Heart left ventricle (tissue), 16 donors: Measurements from ENCODE around the gene PIGV. TPM values are rescaled to one million over a fixed set of nuclear protein-coding genes. Genes with fewer than 3 reads are reported as not detected.

Experiments
- ATAC-seq, 4 donors: fragments of 200-7000 bp; cut with Tn5 transposase; one replicate each; pipeline ENCODE4 v1.9.1; 2020 to 2022; ENCODE audit warnings: moderate library complexity in 4 of 4, mild to moderate bottlenecking in 3 of 4, moderate number of reproducible peaks in 1 of 4
- DNase-seq, 5 donors: peaks; one replicate each; pipeline ENCODE4 v3.0.0-alpha.2; 2020
- H3K27ac ChIP-seq, 12 donors: fragments of 200-600 bp; sonication (generic) in 4 of 12; one replicate each; pipeline versions ENCODE4 v1.5.0 to v1.8.0; 2016 to 2022; ENCODE audit warnings: mild to moderate bottlenecking in 2 of 12
- H3K27me3 ChIP-seq, 9 donors: fragments of 200-600 bp; sonication (generic) in 2 of 9; one replicate each; pipeline versions ENCODE4 v1.5.1 to v1.8.0; 2016 to 2022; ENCODE audit warnings: mild to moderate bottlenecking in 3 of 9
- H3K36me3 ChIP-seq, 9 donors: fragments of 200-600 bp; sonication (generic) in 2 of 9; one replicate each; pipeline versions ENCODE4 v1.5.0 to v1.8.0; 2018 to 2022; ENCODE audit warnings: mild to moderate bottlenecking in 2 of 9
- H3K4me1 ChIP-seq, 12 donors: fragments of 200-600 bp; sonication (generic) in 4 of 12; one replicate each; pipeline versions ENCODE4 v1.5.0 to v1.8.0; 2016 to 2022; ENCODE audit warnings: mild to moderate bottlenecking in 3 of 12
- H3K4me3 ChIP-seq, 12 donors: fragments of 200-600 bp; sonication (generic) in 4 of 12; one replicate each; pipeline versions ENCODE4 v1.5.0 to v1.8.0; 2017 to 2022; ENCODE audit warnings: mild to moderate bottlenecking in 9 of 12, moderate library complexity in 4 of 12
- H3K9me3 ChIP-seq, 12 donors: fragments of 200-600 bp; sonication (generic) in 4 of 12; one replicate each; pipeline versions ENCODE4 v1.5.0 to v1.8.0; 2016 to 2022; ENCODE audit warnings: mild to moderate bottlenecking in 1 of 12
- POLR2A ChIP-seq, 2 donors: fragments of 450-650 bp; IDR thresholded peaks; one replicate each; pipeline ENCODE4 v1.6.1; 2017; ENCODE audit warnings: antibody characterized with exemption in 2 of 2, mild to moderate bottlenecking in 2 of 2, moderate library complexity in 2 of 2
- WGBS, 4 donors: extraction: QIAGEN DNeasy Blood & Tissue Kit in 2 of 4; methylation state at CpG; one replicate each; pipeline versions ENCODE4 v1.1.5 to v1.1.7; 2013 to 2018; 5-methylcytosine and 5-hydroxymethylcytosine counted together
- intact Hi-C, 10 donors: fragments of 100-400 bp; cut with DNase I; formaldehyde crosslinking; loops; one replicate each; pipeline versions ENCODE4 v1.11.1 to v1.14.2; 2022
- polyA plus RNA-seq, 2 donors: library from polyadenylated mRNA; stranded (reverse); fragments of 200-250 nt; gene quantifications; one replicate each; pipeline ENCODE4 v1.2.3, GENCODE V29; 2013
- total RNA-seq, 9 donors: library from RNA; depleted of rRNA in 2 of 9; stranded (reverse); fragments of >200 nt in 2 of 9; fragmentation: NEBNext Ultra II Directional in 3 of 9; extraction: Animal tissue kit (Norgen Biotek cat#: 25700) in 3 of 9; gene quantifications; one replicate each; pipeline versions ENCODE4 v1.1.0 to v1.2.4, GENCODE V29; 2016 to 2023
- TF ChIP-seq, protein P1 (sequence below), 12 donors: fragments of 200-600 bp; sonication (generic) in 4 of 12; IDR thresholded peaks; one replicate each; pipeline versions ENCODE4 v1.5.0 to v1.8.0; 2018 to 2022; ENCODE audit warnings: antibody characterized with exemption in 12 of 12, mild to moderate bottlenecking in 5 of 12
- donor health status: ischemic (EF 13 %, LVEDD 7.1; RV severe dilation, severe dysfunction).
- donor health status: healthy with polysubstance abuse.
- donor health status: DM: no; HTN: yes; CAD: no.
- donor health status: DM: no; HTN: no; CAD: no.
- donor health status: ischemic (EF 25% LVEDD 6.9; RV normal size, moderate dysfunction).
- donor health status: ischemic (EF 25% LVEDD 5.7; RV mildly dilated, moderate dysfunction).
- donor health status: healthy.
- donor health status: DM: yes; HTN: yes; CAD: no.
- donor health status: ischemic (EF 35%, LVEDD 5.7; RV mildly dilated, moderate dysfunction).
- donor health status: nonischemic (EF 11% LVEDD 7.7; RV severe dilation, severe dysfunction).
- donor health status: DM: yes; HTN: yes; CAD: no.
- donor health status: PGD.
- donor health status: ischemic (EF 29% LVEDD 5.4; RV normal size, mild dysfunction).
- donor health status: nonischemic (EF 23%, LVEDD 6.1; RV moderate dilation, normal function).

Gene PIGV
- total and polyA plus RNA-seq, 11 donors: 2.7 to 8.8 (median 5.3) TPM

DNA sequence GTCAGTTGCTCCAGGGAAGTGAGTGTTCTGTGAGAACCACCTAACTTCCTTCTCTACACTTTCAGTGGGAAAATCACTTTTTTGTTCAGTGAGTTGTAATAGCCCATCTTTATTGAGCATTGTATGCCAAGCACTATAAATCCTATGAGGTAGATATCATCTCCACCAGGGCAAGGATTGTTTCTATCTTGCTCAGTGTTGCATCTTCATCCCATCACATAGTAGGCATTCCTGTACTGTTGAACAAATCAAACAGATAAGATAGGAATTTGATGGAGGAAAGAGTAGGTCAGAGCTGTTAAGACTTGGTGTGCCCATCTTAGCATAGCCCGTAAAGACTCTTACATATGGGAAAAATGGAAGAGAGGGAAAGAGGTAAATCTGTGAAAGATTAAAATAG lies 2.9 kb upstream of the PIGV start:
- H3K36me3 ChIP-seq: peaks cover 0 to 37% (median 18%) of the 10 kb centered on the region in 9 donors
- no peak overlapping the region for H3K4me3 ChIP-seq
- peak overlapping the region in 11 of 12 donors; percentile 79 to 100 (median 99) for H3K27ac ChIP-seq
- peaks cover 12 to 84% (median 71%) of the 10 kb centered on the region in 12 donors for H3K4me1 ChIP-seq
- intact Hi-C loops: loop anchor here in 9 of 10 donors (1.0 to 5.0 kb wide), 8 partner anchors 32 to 108 kb away; partner anchors contain the start of gene ARID1A (in 1 of the 9)
- no peak for ATAC-seq
- H3K27me3 ChIP-seq: no peaks in the 10 kb centered on the region
- no peaks in the 10 kb centered on the region for H3K9me3 ChIP-seq
- TF ChIP-seq POLR2A (IDR thresholded peaks at IDR 0.05): no peak
- TF ChIP-seq, protein P1, sequence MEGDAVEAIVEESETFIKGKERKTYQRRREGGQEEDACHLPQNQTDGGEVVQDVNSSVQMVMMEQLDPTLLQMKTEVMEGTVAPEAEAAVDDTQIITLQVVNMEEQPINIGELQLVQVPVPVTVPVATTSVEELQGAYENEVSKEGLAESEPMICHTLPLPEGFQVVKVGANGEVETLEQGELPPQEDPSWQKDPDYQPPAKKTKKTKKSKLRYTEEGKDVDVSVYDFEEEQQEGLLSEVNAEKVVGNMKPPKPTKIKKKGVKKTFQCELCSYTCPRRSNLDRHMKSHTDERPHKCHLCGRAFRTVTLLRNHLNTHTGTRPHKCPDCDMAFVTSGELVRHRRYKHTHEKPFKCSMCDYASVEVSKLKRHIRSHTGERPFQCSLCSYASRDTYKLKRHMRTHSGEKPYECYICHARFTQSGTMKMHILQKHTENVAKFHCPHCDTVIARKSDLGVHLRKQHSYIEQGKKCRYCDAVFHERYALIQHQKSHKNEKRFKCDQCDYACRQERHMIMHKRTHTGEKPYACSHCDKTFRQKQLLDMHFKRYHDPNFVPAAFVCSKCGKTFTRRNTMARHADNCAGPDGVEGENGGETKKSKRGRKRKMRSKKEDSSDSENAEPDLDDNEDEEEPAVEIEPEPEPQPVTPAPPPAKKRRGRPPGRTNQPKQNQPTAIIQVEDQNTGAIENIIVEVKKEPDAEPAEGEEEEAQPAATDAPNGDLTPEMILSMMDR (IDR thresholded peaks at IDR 0.05): no peak
- WGBS, 4 donors: 86 to 100% (median 91%) methylated on average over 1 of the region's 1 CpG
- DNase-seq: no peak

DNA sequence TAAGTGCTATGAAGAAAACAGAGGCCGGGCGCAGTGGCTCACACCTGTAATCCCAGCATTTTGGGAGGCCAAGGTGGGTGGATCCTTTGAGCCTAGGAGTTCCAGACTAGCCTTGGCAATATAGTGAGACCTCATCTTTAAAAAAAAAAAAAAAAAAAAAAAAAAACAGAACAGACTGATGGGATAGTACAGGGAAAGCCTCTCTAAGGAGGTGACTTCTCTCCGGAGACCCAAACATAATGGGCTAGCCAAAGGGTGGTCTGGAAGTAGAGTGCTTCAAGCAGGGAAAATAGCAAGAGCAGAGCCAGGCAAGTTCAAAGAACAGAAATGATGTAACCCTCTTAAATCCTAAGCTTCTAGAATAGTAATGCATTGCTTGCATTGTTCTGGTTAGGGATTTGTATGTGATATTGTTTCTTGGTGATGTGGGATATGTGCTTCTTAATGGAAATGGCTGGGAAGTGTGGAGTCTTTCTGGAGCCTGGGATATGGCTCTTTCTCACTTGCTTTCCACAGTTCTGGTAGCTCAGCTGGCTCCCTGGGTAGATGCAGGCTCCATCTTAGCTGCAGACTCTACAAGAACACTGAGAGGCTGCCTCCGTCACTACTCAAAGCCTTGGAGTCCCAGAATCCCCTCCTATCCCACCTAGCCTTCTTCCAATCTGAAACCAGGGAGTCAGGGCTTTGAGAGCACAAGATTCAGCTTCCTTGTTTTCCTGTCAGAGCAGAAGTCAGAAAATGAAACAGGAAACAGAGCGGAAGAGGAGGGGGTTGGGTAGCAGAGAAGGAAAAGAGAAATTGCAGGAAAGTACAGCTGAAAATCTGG lies 1.9 kb upstream of the PIGV start:
- ATAC-seq: no peak
- 66 to 75% (median 69%) methylated on average over 5 of the region's 5 CpGs for WGBS, 4 donors
- H3K4me3 ChIP-seq: peak overlapping the region in 4 of 12 donors; percentile 75 to 88 (median 78)
- no peaks in the 10 kb centered on the region for H3K27me3 ChIP-seq
- intact Hi-C loops: loop anchor here in 7 of 10 donors (1.0 to 5.0 kb wide), 8 partner anchors 33 to 109 kb away; partner anchors contain the start of gene ARID1A (in 1 of the 7)
- no peaks in the 10 kb centered on the region for H3K9me3 ChIP-seq
- H3K4me1 ChIP-seq: peaks cover 12 to 89% (median 77%) of the 10 kb centered on the region in 12 donors
- peak overlapping the region; percentile 96 to 100 (median 99) for H3K27ac ChIP-seq
- no peak for TF ChIP-seq POLR2A (IDR thresholded peaks at IDR 0.05)
- TF ChIP-seq, protein P1 (IDR thresholded peaks at IDR 0.05): no peak
- peak in 1 of 5 donors; percentile 48 for DNase-seq
- peaks cover 0 to 27% (median 8%) of the 10 kb centered on the region in 9 donors for H3K36me3 ChIP-seq

DNA sequence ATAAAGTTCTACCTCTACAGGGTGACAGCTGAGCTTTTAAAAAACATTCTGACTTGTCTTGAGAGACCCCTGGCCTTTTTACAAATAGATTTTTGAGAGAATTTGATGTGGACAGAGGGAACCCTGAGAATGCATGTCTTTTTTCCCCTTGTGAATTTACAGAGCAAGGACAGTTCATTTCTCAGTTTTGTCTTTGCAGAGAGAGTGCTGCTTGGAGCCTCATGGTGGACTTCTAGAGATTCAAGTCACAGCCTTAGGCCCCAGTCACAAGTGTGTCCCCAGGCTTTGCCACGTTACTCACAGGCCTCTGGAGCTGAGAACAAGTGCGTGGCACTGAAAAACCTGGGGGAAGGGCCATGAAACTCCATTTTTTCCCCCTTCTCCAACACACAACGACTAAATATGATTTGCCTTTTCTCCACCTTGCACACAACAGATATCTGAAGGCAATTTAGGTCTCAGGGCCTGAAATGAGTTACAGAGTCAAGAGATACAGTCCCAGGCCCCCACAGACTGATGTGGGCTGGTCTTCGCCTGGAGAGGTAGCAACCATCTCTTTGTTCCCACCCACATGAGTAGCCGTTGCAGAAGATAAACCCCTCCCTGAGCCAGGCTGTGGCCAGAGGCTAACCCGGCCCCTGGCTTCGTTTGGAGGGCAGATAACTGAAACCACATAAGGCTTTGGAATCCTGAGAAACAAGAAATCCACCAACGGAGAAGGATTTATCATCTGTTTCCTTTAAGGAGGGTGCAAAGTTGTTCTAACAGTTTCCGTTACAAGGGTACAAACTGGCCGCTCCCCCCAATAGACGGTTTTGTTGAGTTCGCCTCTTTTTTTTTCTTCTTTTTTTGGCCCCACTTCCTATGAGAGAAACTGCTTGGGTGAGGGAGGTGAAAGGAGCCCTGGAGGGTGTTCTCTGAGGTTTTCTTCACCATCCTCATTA lies 1.0 kb upstream of the PIGV start:
- peak; percentile 74 to 83 (median 79) for DNase-seq
- TF ChIP-seq, protein P1 (IDR thresholded peaks at IDR 0.05): no peak
- TF ChIP-seq POLR2A (IDR thresholded peaks at IDR 0.05): peak in 1 of 2 donors; percentile 51
- Histone ChIP-seq H3K36me3 (peaks cover 0 to 18% (median 0%) of the 10 kb centered on the region in 9 donors), H3K27me3 (no peaks in the 10 kb centered on the region), H3K27ac (peak overlapping the region; percentile 96 to 100 (median 99)), H3K4me3 (peak overlapping the region; percentile 61 to 89 (median 75)), H3K4me1 (peaks cover 12 to 91% (median 80%) of the 10 kb centered on the region in 12 donors), H3K9me3 (no peaks in the 10 kb centered on the region)
- 7 to 12% (median 9%) methylated on average over 12 of the region's 12 CpGs for WGBS, 4 donors
- ATAC-seq: peak; percentile 35 to 50 (median 44)
- intact Hi-C loops: loop anchor here in 6 of 10 donors (1.0 to 5.0 kb wide), 7 partner anchors 34 to 285 kb away; partner anchors contain the start of gene ARID1A (in 1 of the 6)
